Sigmoid colon (tissue), 7 donors: ENCODE results near the gene UCHL3. TPM values are rescaled to one million over a fixed set of nuclear protein-coding genes. Genes with fewer than 3 reads are reported as not detected.
A peak's percentile ranks its signal among the peaks of the same experiment; 100 is the strongest.

Source experiments
- DNase-seq: peaks from one replicate; pipeline ENCODE4 v3.0.0-alpha.2; 2019
- H3K27ac ChIP-seq, 4 donors: fragments of 200-600 bp; sonication (generic); one replicate each; pipeline ENCODE4 v1.5.1; 2016 to 2019; ENCODE audit warnings: mild to moderate bottlenecking in 1 of 4
- H3K27me3 ChIP-seq, 3 donors: fragments of 200-600 bp; sonication (generic); one replicate each; pipeline ENCODE4 v1.5.1; 2019; ENCODE audit warnings: mild to moderate bottlenecking in 1 of 3
- H3K36me3 ChIP-seq, 4 donors: fragments of 200-600 bp; sonication (generic); one replicate each; pipeline ENCODE4 v1.5.1; 2016 to 2019
- H3K4me1 ChIP-seq, 4 donors: fragments of 200-600 bp; sonication (generic); one replicate each; pipeline ENCODE4 v1.5.1; 2017 to 2019
- H3K4me3 ChIP-seq, 4 donors: fragments of 200-600 bp; sonication (generic); one replicate each; pipeline ENCODE4 v1.5.1; 2017 to 2019; ENCODE audit warnings: mild to moderate bottlenecking in 2 of 4, moderate library complexity in 1 of 4
- H3K9me3 ChIP-seq, 4 donors: fragments of 200-600 bp in 3 of 4; sonication (generic) in 3 of 4; one replicate each; pipeline versions ENCODE4 v1.5.1 to v1.6.1; 2013 to 2019
- CTCF ChIP-seq, 4 experiments: fragments of 450-650 bp in 3 of 4; fragments of 200-600 bp in 1 of 4; IDR thresholded peaks; one replicate each; pipeline ENCODE4 v1.5.1; 2016 to 2019; ENCODE audit warnings: antibody characterized with exemption in 4 of 4, mild to moderate bottlenecking in 3 of 4, moderate library complexity in 2 of 4
- EP300 ChIP-seq, 4 donors: sonication (generic); formaldehyde crosslinking; IDR thresholded peaks; one replicate each; pipeline ENCODE4 v1.6.1; 2017; ENCODE audit warnings: antibody characterized with exemption in 4 of 4
- POLR2A ChIP-seq, 2 donors: fragments of 450-650 bp; IDR thresholded peaks; one replicate each; pipeline ENCODE4 v1.6.1; 2016; ENCODE audit warnings: antibody characterized with exemption in 2 of 2, mild to moderate bottlenecking in 2 of 2, moderate library complexity in 2 of 2
- POLR2AphosphoS5 ChIP-seq, 4 donors: sonication (generic); formaldehyde crosslinking; IDR thresholded peaks; one replicate each; pipeline ENCODE4 v1.6.1; 2017; ENCODE audit warnings: antibody characterized with exemption in 4 of 4
- WGBS, 2 donors: extraction: QIAGEN DNeasy Blood & Tissue Kit; methylation state at CpG; one replicate each; pipeline ENCODE4 v1.1.7; 2013; 5-methylcytosine and 5-hydroxymethylcytosine counted together
- intact Hi-C: fragments of 100-400 bp; cut with DNase I; formaldehyde crosslinking; loops from one replicate; pipeline ENCODE4 v1.15.1; 2023
- polyA plus RNA-seq, 3 donors: library from polyadenylated mRNA; stranded (reverse); fragments of 200-250 nt; gene quantifications; one replicate each; pipeline ENCODE4 v1.2.3, GENCODE V29; 2013
- total RNA-seq, 4 donors: library from RNA; depleted of rRNA; stranded (reverse); fragments of >200 nt; gene quantifications; one replicate each; pipeline ENCODE4 v1.1.0, GENCODE V29; 2016
- donor health status: healthy with polysubstance abuse.
- donor health status: Bipolar disorder and iron deficiency.
- donor health status: healthy.

The UCHL3 gene
- total and polyA plus RNA-seq, 7 donors = 25.0 to 64.0 (median 41.5) TPM

DNA sequence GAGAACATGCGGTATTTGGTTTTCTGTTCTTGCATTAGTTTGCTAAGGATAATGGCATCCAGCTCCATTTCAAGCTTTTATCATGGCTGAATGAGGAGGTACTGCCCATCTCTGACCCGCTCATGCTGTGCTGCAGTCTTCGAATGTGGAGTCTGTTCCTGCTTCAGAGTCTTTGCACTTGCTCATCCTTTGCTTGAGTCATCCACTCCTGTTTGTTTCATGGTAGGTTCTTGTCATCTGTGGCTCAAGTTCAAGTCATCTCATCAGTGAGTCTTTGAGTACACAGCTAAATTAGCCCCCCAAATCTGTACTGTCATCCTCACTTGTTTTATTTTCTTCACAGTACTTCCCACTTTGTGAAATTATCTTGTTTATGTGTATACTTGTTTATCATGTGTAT lies 5.4 kb downstream of the UCHL3 start:
- 97 to 99% methylated on average over 3 of the region's 3 CpGs for WGBS, 2 donors
- H3K9me3 ChIP-seq = no peaks in the 10 kb centered on the region
- intact Hi-C loops = no loop called here
- no peak for DNase-seq
- no peaks in the 10 kb centered on the region for H3K27me3 ChIP-seq
- H3K4me1 ChIP-seq = peaks cover 0 to 23% (median 15%) of the 10 kb centered on the region in 4 donors
- TF ChIP-seq POLR2AphosphoS5 (IDR thresholded peaks at IDR 0.05) = no peak
- no peak for TF ChIP-seq CTCF (IDR thresholded peaks at IDR 0.05)
- no peak for TF ChIP-seq POLR2A (IDR thresholded peaks at IDR 0.05)
- no peak for TF ChIP-seq EP300 (IDR thresholded peaks at IDR 0.05)
- H3K4me3 ChIP-seq = no peak overlapping the region
- H3K36me3 ChIP-seq = peaks cover 0 to 4% (median 0%) of the 10 kb centered on the region in 4 donors
- no peak overlapping the region for H3K27ac ChIP-seq

DNA sequence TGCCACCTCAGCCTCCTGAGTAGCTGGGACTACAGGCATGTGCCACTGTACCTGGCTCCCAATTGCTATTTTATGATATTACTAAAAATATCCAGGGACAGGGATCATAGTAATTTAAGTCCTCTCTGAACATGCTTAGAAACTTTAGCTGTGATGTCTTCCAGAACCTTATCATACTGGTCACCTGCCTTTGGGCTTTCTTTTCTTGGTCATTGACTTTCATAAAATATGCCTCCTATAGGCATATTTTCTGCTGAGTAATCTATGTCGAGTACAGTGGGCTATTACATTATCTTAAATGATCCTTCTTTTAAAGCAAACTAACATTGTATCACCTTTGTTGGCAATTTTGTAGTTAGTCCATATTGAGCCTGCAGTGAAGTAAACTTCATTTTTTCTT lies 6.2 kb downstream of the UCHL3 start:
- intact Hi-C loops = no loop called here
- Histone ChIP-seq H3K9me3 (no peaks in the 10 kb centered on the region), H3K4me1 (peaks cover 0 to 14% (median 7%) of the 10 kb centered on the region in 4 donors), H3K27me3 (no peaks in the 10 kb centered on the region), H3K36me3 (peaks cover 0 to 4% (median 1%) of the 10 kb centered on the region in 4 donors), H3K4me3 (no peak overlapping the region), H3K27ac (no peak overlapping the region)
- 81 to 91% methylated on average over 1 of the region's 1 CpG for WGBS, 2 donors
- no peak for DNase-seq
- TF ChIP-seq CTCF (IDR thresholded peaks at IDR 0.05) (no peak), POLR2A (IDR thresholded peaks at IDR 0.05) (no peak), POLR2AphosphoS5 (IDR thresholded peaks at IDR 0.05) (no peak), EP300 (IDR thresholded peaks at IDR 0.05) (no peak)

DNA sequence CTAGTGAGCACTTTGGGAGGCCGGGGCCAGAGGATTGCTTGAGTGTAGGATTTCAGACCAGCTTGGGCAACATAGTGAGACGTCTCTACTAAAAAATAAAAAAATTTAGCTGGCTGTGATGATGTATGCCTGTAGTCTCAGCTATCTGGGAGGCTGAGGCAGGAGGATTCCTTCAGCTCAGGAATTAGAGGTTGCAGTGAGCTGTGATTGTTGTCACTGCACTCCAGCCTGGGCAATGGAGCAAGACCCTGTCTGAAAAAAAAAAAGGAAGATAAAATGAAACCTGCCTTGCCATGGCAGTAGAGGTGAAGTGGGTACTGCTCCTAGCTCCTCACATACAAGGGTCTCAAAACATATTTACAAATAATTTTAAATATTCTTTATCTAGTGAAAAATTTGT lies 7.4 kb downstream of the UCHL3 start:
- TF ChIP-seq EP300 (IDR thresholded peaks at IDR 0.05) (no peak), CTCF (IDR thresholded peaks at IDR 0.05) (no peak), POLR2AphosphoS5 (IDR thresholded peaks at IDR 0.05) (no peak), POLR2A (IDR thresholded peaks at IDR 0.05) (no peak)
- Histone ChIP-seq H3K27me3 (no peaks in the 10 kb centered on the region), H3K4me3 (no peak overlapping the region), H3K4me1 (peaks cover 0 to 14% (median 4%) of the 10 kb centered on the region in 4 donors), H3K27ac (no peak overlapping the region), H3K9me3 (no peaks in the 10 kb centered on the region), H3K36me3 (peaks cover 0 to 8% (median 2%) of the 10 kb centered on the region in 4 donors)
- intact Hi-C loops = no loop called here
- 93 to 95% methylated on average over 2 of the region's 2 CpGs for WGBS, 2 donors
- no peak for DNase-seq

- peaks cover 0 to 15% (median 2%) of the 10 kb centered on the region in 4 donors for H3K36me3 ChIP-seq
- peak overlapping the region in 1 of 4 donors; percentile 64 for H3K27ac ChIP-seq
- no peak for DNase-seq
- no peak overlapping the region for H3K4me3 ChIP-seq
- H3K9me3 ChIP-seq = no peaks in the 10 kb centered on the region
- H3K27me3 ChIP-seq = no peaks in the 10 kb centered on the region
- intact Hi-C loops = no loop called here
- 27 to 61% methylated on average over 2 of the region's 2 CpGs for WGBS, 2 donors
- H3K4me1 ChIP-seq = peaks cover 0 to 14% (median 4%) of the 10 kb centered on the region in 4 donors
- TF ChIP-seq CTCF (IDR thresholded peaks at IDR 0.05) = no peak
- TF ChIP-seq POLR2AphosphoS5 (IDR thresholded peaks at IDR 0.05) = peak in 3 of 4 donors; percentile 11 to 48 (median 44)
- no peak for TF ChIP-seq POLR2A (IDR thresholded peaks at IDR 0.05)
- peak in 1 of 4 donors; percentile 15 for TF ChIP-seq EP300 (IDR thresholded peaks at IDR 0.05)
Observed at GRCh38 chr13:75558145-75558840, 8.7 kb downstream of the UCHL3 start.
